ENCODE results near the gene DRC3. TPM values are rescaled to one million over a fixed set of nuclear protein-coding genes. Genes with fewer than 3 reads are reported as not detected.

DRC3 gene
- total RNA-seq, 1 donor from 2014 or later = not detected

DNA sequence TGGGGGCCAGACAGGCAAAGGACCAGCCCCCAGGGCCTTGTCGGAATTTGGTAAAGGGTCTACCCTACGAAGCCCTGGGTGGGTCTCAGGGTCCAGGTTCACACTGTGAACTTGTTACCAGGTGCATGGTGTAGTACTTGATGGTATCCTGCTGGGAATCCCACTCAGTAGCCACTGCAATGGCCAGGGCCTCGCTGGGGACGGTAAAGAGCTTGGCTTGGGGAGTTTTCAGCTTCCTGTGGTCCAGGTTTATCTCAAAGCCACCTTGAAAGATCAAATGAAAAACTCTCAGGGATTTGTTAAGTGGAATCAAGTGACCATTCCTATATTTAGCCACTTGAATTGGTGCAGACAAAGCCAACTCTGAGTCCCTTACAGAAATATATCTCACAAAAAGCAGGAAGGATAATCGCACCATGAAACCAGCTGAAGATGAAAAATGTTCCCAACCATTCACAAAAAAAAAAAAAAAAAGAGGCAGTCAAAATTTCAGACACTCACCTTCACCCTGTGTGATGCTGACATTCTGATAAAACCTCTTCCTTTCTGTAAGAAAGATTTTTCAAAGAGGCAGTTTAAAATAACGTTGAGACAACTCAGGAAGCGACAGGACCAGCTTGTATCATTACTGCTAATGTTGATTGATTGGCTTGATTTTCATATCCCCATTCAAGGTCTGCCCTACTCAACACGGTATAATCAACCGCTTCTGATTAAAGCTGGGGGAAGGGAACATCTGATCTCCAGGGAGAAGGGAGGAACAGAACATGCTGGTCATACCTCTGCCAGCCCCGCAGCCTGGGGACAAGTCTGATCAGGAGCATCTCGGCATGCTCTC is 55.7 kb downstream of the DRC3 start:
- peak overlapping the region; percentile 18 for H3K27ac Mint-ChIP-seq
- peaks cover 16% of the 10 kb centered on the region for H3K36me3 Mint-ChIP-seq (ENCODE audit: low read depth)
- no peak overlapping the region for H3K4me3 Mint-ChIP-seq
- H3K4me1 Mint-ChIP-seq (ENCODE audit: low read depth) = peaks cover 36% of the 10 kb centered on the region
- no peaks in the 10 kb centered on the region for H3K9me3 Mint-ChIP-seq
- DNase-seq (ENCODE audit: low spot score) = no peak
- H3K27me3 Mint-ChIP-seq (ENCODE audit: insufficient read depth) = no peaks in the 10 kb centered on the region
- intact Hi-C loops (cut with micrococcal nuclease) = no loop called here

DNA sequence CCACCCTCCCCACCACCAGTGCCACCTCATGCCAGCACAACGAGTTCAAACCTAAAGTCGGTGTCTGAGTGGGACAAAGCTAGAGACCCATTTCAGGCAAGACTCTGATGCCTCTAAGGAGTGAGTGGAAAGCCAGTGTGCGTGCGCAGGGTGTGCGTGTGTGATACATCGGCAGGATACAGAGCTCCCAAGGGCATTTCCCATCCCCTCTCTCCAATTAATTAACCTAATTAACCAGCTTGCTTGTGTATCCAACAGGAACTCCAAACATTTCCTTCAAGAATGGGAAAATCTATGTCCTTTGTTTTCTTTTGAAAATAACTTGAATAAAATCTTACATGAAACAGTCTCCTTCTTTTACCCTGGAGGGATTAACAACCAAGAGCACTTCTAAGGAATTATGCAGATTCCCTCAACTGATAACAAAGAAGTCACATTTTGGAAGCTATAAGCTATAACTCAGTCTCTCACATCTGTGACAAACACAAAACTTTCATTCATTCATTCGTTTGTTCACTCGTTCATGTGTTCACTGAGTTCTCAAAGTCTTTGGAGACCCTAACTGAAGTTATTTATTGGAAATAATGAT is 56.4 kb downstream of the DRC3 start:
- H3K9me3 Mint-ChIP-seq = no peaks in the 10 kb centered on the region
- H3K36me3 Mint-ChIP-seq (ENCODE audit: low read depth) = peaks cover 14% of the 10 kb centered on the region
- intact Hi-C loops (cut with micrococcal nuclease) = no loop called here
- H3K27ac Mint-ChIP-seq = no peak overlapping the region
- no peak overlapping the region for H3K4me3 Mint-ChIP-seq
- H3K27me3 Mint-ChIP-seq (ENCODE audit: insufficient read depth) = no peaks in the 10 kb centered on the region
- H3K4me1 Mint-ChIP-seq (ENCODE audit: low read depth) = peaks cover 42% of the 10 kb centered on the region
- DNase-seq (ENCODE audit: low spot score) = no peak

DNA sequence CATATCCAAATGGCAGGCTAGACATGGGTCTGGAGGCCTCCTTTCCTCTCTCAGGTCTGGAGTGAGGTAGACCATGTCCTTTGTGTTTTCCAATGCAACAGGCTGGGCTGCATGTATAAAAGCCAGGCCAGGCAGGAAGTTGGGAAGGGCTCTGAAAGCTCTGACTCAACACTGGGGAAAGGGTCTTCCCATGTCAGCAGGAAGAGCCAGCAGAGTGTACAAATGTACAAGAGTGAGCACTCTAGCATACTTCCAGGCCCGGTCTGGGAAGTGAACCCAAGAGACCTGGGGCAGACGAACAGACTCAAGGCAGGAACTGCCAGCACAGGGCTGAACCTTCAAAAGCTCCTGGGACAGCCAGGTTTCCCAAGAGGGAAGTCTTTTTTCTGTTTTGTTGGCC is 59.3 kb downstream of the DRC3 start:
- intact Hi-C loops (cut with micrococcal nuclease) = loop anchor here (5.0 to 10.0 kb wide), 3 partner anchors 220 to 675 kb away; partner anchors contain the start of gene RASD1
- peaks cover 5% of the 10 kb centered on the region for H3K36me3 Mint-ChIP-seq (ENCODE audit: low read depth)
- peaks cover 23% of the 10 kb centered on the region for H3K4me1 Mint-ChIP-seq (ENCODE audit: low read depth)
- H3K27ac Mint-ChIP-seq = no peak overlapping the region
- H3K27me3 Mint-ChIP-seq (ENCODE audit: insufficient read depth) = no peaks in the 10 kb centered on the region
- no peak overlapping the region for H3K4me3 Mint-ChIP-seq
- no peak for DNase-seq (ENCODE audit: low spot score)
- H3K9me3 Mint-ChIP-seq = no peaks in the 10 kb centered on the region

DNA sequence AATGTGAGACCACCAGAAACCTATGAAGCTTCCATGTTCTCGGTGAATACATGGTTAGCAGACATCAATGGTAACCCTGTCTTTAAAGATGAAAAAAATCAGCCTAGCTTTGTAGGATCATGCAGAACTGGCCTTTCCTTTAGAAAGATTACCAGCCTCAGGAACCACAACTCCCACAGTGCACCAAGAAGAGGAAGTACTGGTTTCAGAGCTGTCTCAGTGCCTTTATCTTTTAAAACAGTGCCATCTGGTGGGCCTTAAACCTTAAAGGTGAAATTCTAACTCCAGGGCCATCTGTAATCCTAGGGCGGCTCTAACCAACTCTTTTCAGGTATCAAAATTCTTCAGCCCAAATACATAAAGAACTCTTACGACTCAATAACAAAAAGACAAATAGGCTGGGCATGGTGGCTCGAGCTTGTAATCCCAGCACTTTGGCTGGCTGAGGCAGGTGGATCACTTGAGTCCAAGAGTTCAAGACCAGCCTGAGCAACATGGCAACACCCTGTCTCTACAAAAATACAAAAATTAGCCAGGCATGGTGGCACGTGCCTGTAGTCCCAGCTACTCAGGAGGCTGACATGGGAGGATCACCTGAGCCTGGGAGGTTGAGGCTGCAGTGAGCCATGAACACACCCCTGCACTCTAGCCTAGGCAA is 60.9 kb downstream of the DRC3 start:
- Mint-ChIP-seq H3K9me3 (no peaks in the 10 kb centered on the region), H3K27ac (peak overlapping the region; percentile 21), H3K36me3 (ENCODE audit: low read depth) (peaks cover 2% of the 10 kb centered on the region), H3K27me3 (ENCODE audit: insufficient read depth) (no peaks in the 10 kb centered on the region), H3K4me3 (no peak overlapping the region), H3K4me1 (ENCODE audit: low read depth) (peaks cover 38% of the 10 kb centered on the region)
- intact Hi-C loops (cut with micrococcal nuclease) = loop anchor here (1.0 to 10.0 kb wide), 10 partner anchors 39 to 676 kb away; partner anchors contain the start of genes DRC3, PEMT, RAI1 and RASD1
- DNase-seq (ENCODE audit: low spot score) = peak; percentile 57

DNA sequence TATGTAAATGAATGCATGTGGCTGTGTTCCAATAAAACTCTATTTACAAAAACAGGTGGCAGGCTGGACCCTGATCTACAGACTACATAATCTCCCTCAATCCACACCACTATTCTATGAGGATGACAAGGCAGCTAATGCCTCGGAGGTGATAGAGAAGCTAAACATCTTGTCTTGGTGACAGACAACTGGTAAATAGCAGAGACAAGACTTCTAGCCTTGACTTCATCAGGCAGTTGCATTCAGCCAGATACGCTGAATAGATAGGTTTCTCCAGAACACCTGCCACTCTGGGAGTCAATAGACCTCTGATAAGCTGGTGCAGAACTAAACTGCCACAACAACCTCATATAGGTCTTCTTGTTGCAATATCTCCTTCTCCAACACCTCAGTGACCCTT is 63.0 kb downstream of the DRC3 start:
- H3K4me3 Mint-ChIP-seq = no peak overlapping the region
- H3K27ac Mint-ChIP-seq = no peak overlapping the region
- H3K36me3 Mint-ChIP-seq (ENCODE audit: low read depth) = peaks cover 6% of the 10 kb centered on the region
- intact Hi-C loops (cut with micrococcal nuclease) = loop anchor here (5.0 to 10.0 kb wide), 2 partner anchors 541 to 1498 kb away; partner anchors contain the start of gene RASD1
- no peaks in the 10 kb centered on the region for H3K27me3 Mint-ChIP-seq (ENCODE audit: insufficient read depth)
- peaks cover 50% of the 10 kb centered on the region for H3K4me1 Mint-ChIP-seq (ENCODE audit: low read depth)
- H3K9me3 Mint-ChIP-seq = no peaks in the 10 kb centered on the region
- DNase-seq (ENCODE audit: low spot score) = no peak

DNA sequence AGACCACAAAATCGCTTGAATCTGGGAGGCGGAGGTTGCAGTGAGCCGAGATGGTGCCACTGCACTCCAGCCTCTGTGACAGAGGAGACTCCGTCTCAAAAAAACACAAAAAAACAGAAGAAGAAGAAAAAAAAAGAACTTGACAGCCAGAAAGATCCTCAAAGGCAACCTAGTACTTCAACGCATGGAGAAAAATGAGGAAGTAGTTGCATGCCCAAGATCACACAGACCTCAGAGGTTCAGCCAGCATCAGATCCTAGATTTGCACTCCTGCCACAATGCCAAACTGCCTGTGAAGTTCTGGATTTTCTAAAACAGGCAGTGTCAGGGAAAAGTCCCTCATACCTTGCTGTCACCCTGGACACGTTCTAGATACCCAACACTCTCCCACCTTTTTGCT is 64.8 kb downstream of the DRC3 start:
- no peaks in the 10 kb centered on the region for H3K9me3 Mint-ChIP-seq
- no peak for DNase-seq (ENCODE audit: low spot score)
- peak overlapping the region; percentile 99 for H3K27ac Mint-ChIP-seq
- H3K4me3 Mint-ChIP-seq = peak overlapping the region; percentile 100
- intact Hi-C loops (cut with micrococcal nuclease) = loop anchor here (5.0 to 10.0 kb wide), 2 partner anchors 543 to 1500 kb away; partner anchors contain the start of gene RASD1
- H3K27me3 Mint-ChIP-seq (ENCODE audit: insufficient read depth) = no peaks in the 10 kb centered on the region
- peaks cover 7% of the 10 kb centered on the region for H3K36me3 Mint-ChIP-seq (ENCODE audit: low read depth)
- peaks cover 55% of the 10 kb centered on the region for H3K4me1 Mint-ChIP-seq (ENCODE audit: low read depth)

DNA sequence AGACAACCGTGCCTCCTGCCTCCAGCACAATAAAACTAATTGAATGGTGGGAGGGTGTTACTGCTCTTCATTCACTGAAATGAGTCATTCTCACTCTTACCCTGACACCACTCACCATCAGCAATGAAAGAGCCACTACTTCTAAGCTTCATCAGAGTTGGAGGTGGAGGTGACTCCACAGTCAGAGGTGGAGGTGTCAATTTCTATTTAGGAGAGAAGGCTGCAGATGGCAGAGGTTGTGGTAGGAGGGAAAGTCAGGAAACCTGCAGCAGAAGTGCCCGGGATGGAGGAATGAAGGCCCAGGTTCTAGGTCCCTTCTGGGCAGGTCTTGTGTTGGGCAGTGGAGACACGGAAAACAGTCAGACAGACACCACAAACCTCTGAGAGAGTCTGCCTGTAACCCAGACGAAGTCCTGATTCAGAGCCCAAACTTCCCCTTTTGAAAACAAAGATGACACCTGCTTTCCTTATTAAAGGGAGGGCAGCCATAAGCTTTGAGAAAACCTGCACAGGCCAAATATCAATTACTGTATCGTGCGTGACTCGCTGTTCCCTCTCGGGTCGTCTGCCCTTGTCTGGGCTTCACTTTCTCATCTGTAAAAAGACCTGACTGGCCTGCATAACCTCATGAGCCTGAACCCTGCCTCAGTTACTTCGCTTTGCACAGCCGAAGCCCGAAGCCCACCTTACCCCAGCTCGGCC is 65.6 kb downstream of the DRC3 start:
- DNase-seq (ENCODE audit: low spot score) = peak; percentile 5
- intact Hi-C loops (cut with micrococcal nuclease) = loop anchor here (1.0 to 10.0 kb wide), 8 partner anchors 79 to 1501 kb away; partner anchors contain the start of genes LLGL1, PEMT, RASD1 and SREBF1
- peaks cover 49% of the 10 kb centered on the region for H3K4me1 Mint-ChIP-seq (ENCODE audit: low read depth)

DNA sequence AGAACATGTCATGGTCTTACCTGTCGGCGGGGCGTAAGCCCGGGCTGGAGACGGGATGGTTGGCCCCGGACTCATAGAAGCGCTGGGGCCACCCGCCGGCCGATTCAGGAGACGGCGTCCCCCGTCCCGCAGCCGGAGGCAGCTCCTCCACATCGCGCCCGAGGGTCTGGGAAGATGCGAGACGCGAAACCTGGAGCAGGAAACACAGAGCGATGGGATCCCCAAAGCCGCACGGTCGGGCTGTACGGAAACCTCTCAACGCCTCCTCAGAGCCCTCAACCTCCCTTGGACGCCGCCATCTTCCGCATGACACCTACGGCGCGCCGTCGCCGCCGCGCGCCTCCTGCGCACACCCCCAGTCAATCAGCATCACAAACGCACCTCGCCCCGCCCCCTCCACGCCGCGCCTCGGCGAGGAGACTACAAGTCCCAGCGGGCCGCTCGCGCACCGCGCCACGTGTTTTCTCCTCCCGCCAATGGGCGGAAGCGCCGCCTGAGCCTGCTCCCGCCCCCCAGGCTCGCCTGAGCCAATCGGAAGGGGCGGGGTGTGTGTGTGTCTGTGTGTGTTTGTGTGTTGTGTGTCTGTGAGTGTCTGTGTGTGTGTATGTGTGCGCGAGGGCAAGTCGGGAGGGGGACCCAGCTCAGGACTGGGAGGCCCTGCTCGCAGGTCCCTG is 66.3 kb downstream of the DRC3 start, which contains the start of the genes ATPAF2 and GID4:
TSS of gene ATPAF2 (minus strand) at position 308 of the 674 bp plus-strand sequence. CDS start at position 153, 155 bp downstream.
TSS of gene GID4 (plus strand) at position 548 of the 674 bp plus-strand sequence. CDS start at position 605, 57 bp downstream.
- intact Hi-C loops (cut with micrococcal nuclease) = loop anchor here (1.0 to 10.0 kb wide), 13 partner anchors 49 to 1502 kb away; partner anchors contain the start of genes ALKBH5, DRC3, LLGL1 and PEMT
- DNase-seq (ENCODE audit: low spot score) = peak; percentile 100
- Mint-ChIP-seq H3K27me3 (ENCODE audit: insufficient read depth) (no peaks in the 10 kb centered on the region), H3K27ac (peak within 1 kb of the TSS; percentile 99), H3K36me3 (ENCODE audit: low read depth) (peaks cover 7% of the 10 kb centered on the region), H3K4me3 (peak within 1 kb of the TSS; percentile 100), H3K4me1 (ENCODE audit: low read depth) (peaks cover 43% of the 10 kb centered on the region), H3K9me3 (no peaks in the 10 kb centered on the region)

More for the DNA sequence above, 65.6 kb downstream of the DRC3 start:
- no peaks in the 10 kb centered on the region for H3K9me3 Mint-ChIP-seq
- peak overlapping the region; percentile 99 for H3K27ac Mint-ChIP-seq
- H3K4me3 Mint-ChIP-seq = peak overlapping the region; percentile 100
- H3K36me3 Mint-ChIP-seq (ENCODE audit: low read depth) = peaks cover 7% of the 10 kb centered on the region
- H3K27me3 Mint-ChIP-seq (ENCODE audit: insufficient read depth) = no peaks in the 10 kb centered on the region

DNA sequence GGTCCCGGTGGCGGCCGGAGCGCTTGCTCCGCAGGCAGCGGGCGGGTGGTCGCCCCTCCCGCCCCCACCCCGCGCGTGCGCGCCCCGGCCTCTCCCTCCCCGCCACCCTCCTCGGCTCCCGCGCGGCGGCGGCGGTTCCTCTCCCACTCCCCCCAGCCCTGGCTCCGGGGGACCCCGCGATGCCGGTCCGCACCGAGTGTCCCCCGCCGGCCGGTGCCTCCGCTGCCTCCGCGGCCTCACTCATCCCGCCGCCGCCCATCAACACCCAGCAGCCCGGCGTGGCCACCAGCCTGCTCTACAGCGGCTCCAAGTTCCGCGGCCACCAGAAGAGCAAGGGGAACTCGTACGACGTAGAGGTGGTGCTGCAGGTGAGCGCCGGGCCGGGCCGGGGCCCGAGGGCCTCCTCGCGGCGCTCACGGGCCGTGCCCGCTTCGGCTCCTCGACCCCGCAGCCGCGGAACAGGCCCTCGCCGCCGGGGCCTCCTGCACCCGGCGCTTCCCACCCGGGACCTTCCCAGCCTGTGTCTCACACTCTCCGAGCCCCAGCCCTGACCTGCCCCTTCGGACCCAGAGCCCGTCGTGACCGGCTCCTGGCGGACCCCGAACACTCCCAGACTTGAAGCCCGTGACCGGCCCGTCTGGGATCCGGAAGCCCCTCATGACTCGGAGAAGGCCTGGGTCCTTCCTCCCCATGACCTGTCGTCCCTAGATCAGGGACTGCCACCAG is 67.0 kb downstream of the DRC3 start:
- peaks cover 7% of the 10 kb centered on the region for H3K36me3 Mint-ChIP-seq (ENCODE audit: low read depth)
- H3K4me3 Mint-ChIP-seq = peak overlapping the region; percentile 100
- H3K4me1 Mint-ChIP-seq (ENCODE audit: low read depth) = peaks cover 43% of the 10 kb centered on the region
- peak overlapping the region; percentile 73 for H3K27ac Mint-ChIP-seq
- peak; percentile 6 for DNase-seq (ENCODE audit: low spot score)
- intact Hi-C loops (cut with micrococcal nuclease) = loop anchor here (1.0 to 10.0 kb wide), 12 partner anchors 49 to 1502 kb away; partner anchors contain the start of genes ALKBH5, DRC3, LLGL1 and PEMT
- no peaks in the 10 kb centered on the region for H3K27me3 Mint-ChIP-seq (ENCODE audit: insufficient read depth)
- H3K9me3 Mint-ChIP-seq = no peaks in the 10 kb centered on the region

DNA sequence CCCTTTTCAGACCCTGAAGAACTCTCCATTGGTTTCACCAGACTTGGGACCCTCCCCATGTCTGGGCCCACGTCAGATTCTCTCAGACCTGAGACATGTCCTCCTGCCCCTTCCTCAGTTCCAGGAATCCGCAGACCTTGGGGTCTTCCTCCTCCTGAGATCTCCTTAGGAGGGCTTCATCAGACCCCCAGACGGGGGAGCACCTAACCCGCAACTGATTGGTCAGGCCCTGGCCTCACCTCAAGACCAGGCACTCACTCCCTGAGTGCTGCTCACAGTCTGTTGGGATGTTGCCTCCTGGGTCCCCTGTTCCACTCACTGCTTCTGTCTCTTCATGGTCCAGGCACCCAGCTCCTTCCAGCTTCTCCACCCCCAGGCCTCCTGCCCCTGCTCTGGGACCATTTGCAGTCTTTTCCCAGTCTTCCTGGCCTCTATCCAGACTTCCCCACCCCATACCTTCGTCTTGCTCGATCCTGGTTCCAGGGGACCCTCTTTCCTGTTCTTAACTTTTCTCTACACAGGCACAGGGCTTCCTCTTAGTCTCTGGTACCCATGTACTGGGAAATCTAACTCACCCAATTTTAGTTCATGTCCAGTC is 67.7 kb downstream of the DRC3 start:
- Mint-ChIP-seq H3K27me3 (ENCODE audit: insufficient read depth) (no peaks in the 10 kb centered on the region), H3K9me3 (no peaks in the 10 kb centered on the region), H3K36me3 (ENCODE audit: low read depth) (peaks cover 10% of the 10 kb centered on the region), H3K4me1 (ENCODE audit: low read depth) (peaks cover 43% of the 10 kb centered on the region), H3K27ac (peak overlapping the region; percentile 73), H3K4me3 (peak overlapping the region; percentile 89)
- DNase-seq (ENCODE audit: low spot score) = no peak
- intact Hi-C loops (cut with micrococcal nuclease) = no loop called here

DNA sequence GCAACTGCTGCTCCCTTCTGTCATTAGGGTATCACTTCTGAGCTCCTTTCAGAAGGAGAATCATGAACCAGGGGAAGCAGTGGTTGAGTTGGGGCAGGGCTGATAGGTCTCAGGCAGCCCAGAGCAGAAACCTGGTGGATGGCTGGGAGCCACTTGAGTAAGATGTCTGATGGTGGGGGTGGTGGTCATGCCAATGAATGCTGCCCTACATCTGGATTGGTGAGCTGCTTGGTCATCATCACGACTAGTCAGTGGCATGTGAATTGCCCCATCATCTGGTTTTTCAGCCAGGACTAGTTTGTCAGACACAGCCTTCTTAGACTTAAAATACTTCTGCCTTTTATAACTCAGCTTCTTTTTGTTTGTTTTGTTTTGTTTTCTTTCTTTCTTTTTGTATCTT is 69.1 kb downstream of the DRC3 start:
- no peaks in the 10 kb centered on the region for H3K9me3 Mint-ChIP-seq
- intact Hi-C loops (cut with micrococcal nuclease) = no loop called here
- no peaks in the 10 kb centered on the region for H3K27me3 Mint-ChIP-seq (ENCODE audit: insufficient read depth)
- no peak overlapping the region for H3K27ac Mint-ChIP-seq
- no peak for DNase-seq (ENCODE audit: low spot score)
- H3K4me1 Mint-ChIP-seq (ENCODE audit: low read depth) = peaks cover 43% of the 10 kb centered on the region
- peak overlapping the region; percentile 89 for H3K4me3 Mint-ChIP-seq
- H3K36me3 Mint-ChIP-seq (ENCODE audit: low read depth) = peaks cover 10% of the 10 kb centered on the region
